IPS-18c (cell line): ENCODE data around the gene FAAP100.
A peak's percentile ranks its signal among the peaks of the same experiment; 100 is the strongest.

Experiments used
- H3K4me3 ChIP-seq: 2 replicates; pipeline ENCODE4 v1.7.0; 2013; ENCODE audit warnings: low read depth, mild to moderate bottlenecking, low read length, moderate library complexity; ENCODE audit not compliant: insufficient read depth
- H3K9me3 ChIP-seq: one replicate; pipeline ENCODE4 v1.6.1; 2013; ENCODE audit warnings: mild to moderate bottlenecking, low read length, moderate library complexity; ENCODE audit not compliant: control insufficient read depth, insufficient read depth

Gene FAAP100

DNA sequence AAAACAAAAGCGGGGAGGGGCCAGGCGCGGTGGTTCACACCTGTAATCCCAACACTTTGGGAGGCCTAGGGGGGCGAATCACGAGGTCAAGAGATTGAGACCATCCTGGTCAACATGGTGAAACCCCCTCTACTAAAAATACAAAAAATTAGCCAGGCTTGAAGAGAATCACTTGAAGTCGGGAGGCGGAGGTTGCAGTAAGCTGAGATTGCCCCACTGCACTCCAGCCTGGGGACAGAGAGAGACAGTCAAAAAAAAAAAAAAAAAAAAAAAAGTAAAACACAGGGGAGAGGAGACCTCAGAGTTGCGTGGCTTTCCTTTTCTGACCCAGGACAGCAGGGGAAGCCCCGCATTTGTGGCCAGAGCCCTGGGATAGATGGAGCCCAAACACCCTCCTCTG, 59.4 kb downstream of the FAAP100 start:
- Histone ChIP-seq H3K9me3 (no peaks in the 10 kb centered on the region), H3K4me3 (no peak overlapping the region)

GRCh38 chr17:81492202-81492601, 60.0 kb downstream of the FAAP100 start:
- no peak overlapping the region; the same call in 1 of the 2 replicates for H3K4me3 ChIP-seq
- H3K9me3 ChIP-seq = no peaks in the 10 kb centered on the region

DNA sequence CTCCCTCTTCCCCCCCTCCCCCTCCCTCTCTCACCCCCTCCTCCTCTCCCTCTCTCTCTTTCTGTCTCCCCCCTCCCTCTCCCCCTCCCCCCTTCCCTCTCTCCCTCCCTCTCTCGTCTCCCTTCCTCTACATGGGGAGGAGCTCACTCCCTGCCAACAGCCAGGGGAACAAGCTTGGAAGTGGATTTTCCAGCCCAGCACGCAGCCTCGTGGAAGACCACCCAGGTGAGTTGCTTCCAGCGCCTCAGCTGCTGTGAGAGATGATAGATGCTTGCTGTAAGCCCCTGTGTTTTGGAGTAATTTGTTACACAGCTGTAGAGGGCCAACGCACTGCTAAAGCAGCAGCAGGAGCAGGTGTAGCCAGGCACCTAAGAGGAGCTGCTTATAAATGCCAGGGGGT, 60.4 kb downstream of the FAAP100 start:
- no peak overlapping the region; the same call in 1 of the 2 replicates for H3K4me3 ChIP-seq

GRCh38 chr17:81491181-81491581, 61.0 kb downstream of the FAAP100 start:
- H3K4me3 ChIP-seq = no peak overlapping the region
- no peaks in the 10 kb centered on the region for H3K9me3 ChIP-seq

More for the DNA sequence above, 60.4 kb downstream of the FAAP100 start:
- H3K9me3 ChIP-seq = no peaks in the 10 kb centered on the region

GRCh38 chr17:81489998-81490992, 61.9 kb downstream of the FAAP100 start:
- peak overlapping the region; percentile 16 for H3K4me3 ChIP-seq
- no peaks in the 10 kb centered on the region for H3K9me3 ChIP-seq
